IMR-90 (cell line): ENCODE measurements around the gene KRTAP9-2. TPM values are rescaled to one million over a fixed set of nuclear protein-coding genes. Genes with fewer than 3 reads are reported as not detected.

ENCODE experiments used
- ATAC-seq: fragments of 200-7000 bp; cut with Tn5 transposase; 2 replicates; pipeline ENCODE4 v1.9.1; 2020; ENCODE audit warnings: low read depth, mild to moderate bottlenecking, moderate library complexity
- BruUV-seq: library from RNA; stranded (reverse); fragments of 400-500 nt; replicated peaks from 2 replicates; lab custom pipeline; 2021; lab: Mats Ljungman, UMichigan
- CTCF ChIA-PET: fragments of 300-600 bp; formaldehyde crosslinking; extraction: SDS; loops from one replicate; lab custom pipeline; 2021; ENCODE audit warnings: antibody characterized with exemption; lab: Yijun Ruan, JAX
- POLR2A ChIA-PET: fragments of 300-600 bp; sonication (Branson Sonifier 250); formaldehyde crosslinking; loops from one replicate; lab custom pipeline; 2022; ENCODE audit warnings: antibody characterized with exemption; ENCODE audit not compliant: unreplicated experiment; lab: Charles Lee
- DNase-seq: peaks from one replicate; pipeline ENCODE4 v3.0.0; 2013
- H2AFZ ChIP-seq: replicated peaks from 2 replicates; pipeline ENCODE3; 2013; ENCODE audit warnings: low read length, mild to moderate bottlenecking; ENCODE audit not compliant: poor library complexity
- H2AK5ac ChIP-seq: 2 replicates; pipeline ENCODE4 v1.6.1; 2013; ENCODE audit warnings: low read depth, low read length, inconsistent platforms
- H2AK9ac ChIP-seq: replicated peaks from 2 replicates; pipeline ENCODE3; 2013; ENCODE audit warnings: mild to moderate bottlenecking, low read depth, low read length, moderate library complexity; ENCODE audit not compliant: poor library complexity
- H2BK120ac ChIP-seq: 2 replicates; pipeline ENCODE4 v1.6.1; 2013; ENCODE audit warnings: low read depth, low read length, inconsistent platforms
- H2BK15ac ChIP-seq: 3 replicates; pipeline ENCODE4 v1.6.1; 2013; ENCODE audit warnings: low read depth, low read length, inconsistent platforms
- H2BK20ac ChIP-seq: 2 replicates; pipeline ENCODE4 v1.6.1; 2013; ENCODE audit warnings: low read depth, mild to moderate bottlenecking, inconsistent platforms, low read length, moderate library complexity
- H2BK5ac ChIP-seq: 2 replicates; pipeline ENCODE4 v1.6.1; 2013; ENCODE audit warnings: mild to moderate bottlenecking, low read depth, low read length, inconsistent platforms; ENCODE audit not compliant: poor library complexity, severe bottlenecking
- H3K14ac ChIP-seq: replicated peaks from 2 replicates; pipeline ENCODE4 v1.6.1; 2013; ENCODE audit warnings: low read depth, low read length, inconsistent platforms
- H3K18ac ChIP-seq: 2 replicates; pipeline ENCODE4 v1.6.1; 2013; ENCODE audit warnings: low read depth, low read length, control low read depth
- H3K23ac ChIP-seq: 2 replicates; pipeline ENCODE4 v1.6.1; 2013; ENCODE audit warnings: low read depth, low read length, inconsistent platforms
- H3K27ac ChIP-seq: 2 replicates; pipeline ENCODE4 v1.5.1; 2013; ENCODE audit warnings: mild to moderate bottlenecking, control low read depth, low read length; ENCODE audit not compliant: insufficient read depth
- H3K27me3 ChIP-seq: 2 replicates; pipeline ENCODE4 v1.6.1; 2013; ENCODE audit warnings: low read length; ENCODE audit not compliant: control insufficient read depth, insufficient read depth
- H3K36me3 ChIP-seq: 2 replicates; pipeline ENCODE4 v1.6.1; 2013; ENCODE audit warnings: low read length, mixed read lengths; ENCODE audit not compliant: control insufficient read depth, insufficient read depth
- H3K4ac ChIP-seq: 2 replicates; pipeline ENCODE4 v1.6.1; 2013; ENCODE audit warnings: low read depth, low read length, inconsistent platforms
- H3K4me1 ChIP-seq: 2 replicates; pipeline ENCODE4 v1.6.1; 2013; ENCODE audit warnings: low read length, mixed read lengths; ENCODE audit not compliant: control insufficient read depth, insufficient read depth
- H3K4me2 ChIP-seq: 2 replicates; pipeline ENCODE4 v1.6.1; 2013; ENCODE audit warnings: low read depth, mild to moderate bottlenecking, control low read depth, low read length, moderate library complexity
- H3K4me3 ChIP-seq: 2 replicates; pipeline ENCODE4 v1.5.1; 2013; ENCODE audit warnings: low read depth, mild to moderate bottlenecking, control low read depth, low read length, moderate library complexity; ENCODE audit not compliant: insufficient read depth
- H3K56ac ChIP-seq: 2 replicates; pipeline ENCODE4 v1.6.1; 2013; ENCODE audit warnings: low read length, inconsistent platforms; ENCODE audit not compliant: insufficient read depth; ENCODE audit errors: extremely low read depth
- H3K79me1 ChIP-seq, 2 experiments: 2 replicates each; pipeline ENCODE4 v1.6.1; 2013; ENCODE audit warnings: low read length in 2 of 2, inconsistent platforms in 1 of 2, low read depth in 1 of 2
- H3K9ac ChIP-seq: 2 replicates; pipeline ENCODE4 v1.6.1; 2013; ENCODE audit warnings: low read depth, low read length, control low read depth
- H3K9me1 ChIP-seq: 2 replicates; pipeline ENCODE4 v1.6.1; 2013; ENCODE audit warnings: low read length, inconsistent platforms; ENCODE audit not compliant: insufficient read depth
- H3K9me3 ChIP-seq: 2 replicates; pipeline ENCODE4 v1.6.1; 2013; ENCODE audit warnings: low read length; ENCODE audit not compliant: control insufficient read depth, insufficient read depth
- H4K20me1 ChIP-seq: 2 replicates; pipeline ENCODE4 v1.6.1; 2013; ENCODE audit warnings: low read length, inconsistent platforms; ENCODE audit not compliant: insufficient read depth
- H4K5ac ChIP-seq: 2 replicates; pipeline ENCODE4 v1.6.1; 2013; ENCODE audit warnings: mild to moderate bottlenecking, low read depth, low read length, control low read depth
- H4K8ac ChIP-seq, 2 experiments: 2 replicates each; pipeline ENCODE4 v1.6.1; 2013; ENCODE audit warnings: low read depth in 2 of 2, low read length in 2 of 2, control low read depth in 1 of 2, inconsistent platforms in 1 of 2
- H4K91ac ChIP-seq: 2 replicates; pipeline ENCODE4 v1.6.1; 2013; ENCODE audit warnings: low read depth, low read length, inconsistent platforms; ENCODE audit not compliant: insufficient read depth
- BHLHE40 ChIP-seq: fragments of 150-350 bp; IDR thresholded peaks from 2 replicates; pipeline ENCODE4 v1.6.1; 2016; ENCODE audit warnings: mild to moderate bottlenecking, low read depth, low read length
- FOS ChIP-seq: fragments of 150-350 bp; IDR thresholded peaks from 2 replicates; pipeline ENCODE4 v1.6.1; 2016; ENCODE audit warnings: low read depth, low read length
- MAFK ChIP-seq: IDR thresholded peaks from 2 replicates; pipeline ENCODE4 v1.6.1; 2012; ENCODE audit warnings: low read depth, low read length, improper control_type of control experiment
- MAZ ChIP-seq: IDR thresholded peaks from 2 replicates; pipeline ENCODE4 v1.6.1; 2012; ENCODE audit warnings: low read depth, mild to moderate bottlenecking, low read length, improper control_type of control experiment, moderate library complexity, borderline replicate concordance
- MXI1 ChIP-seq: IDR thresholded peaks from 2 replicates; pipeline ENCODE4 v1.6.1; 2012; ENCODE audit warnings: low read depth, mild to moderate bottlenecking, low read length, moderate library complexity, borderline replicate concordance
- POLR2A ChIP-seq: IDR thresholded peaks from 2 replicates; pipeline ENCODE4 v1.6.1; 2012; ENCODE audit warnings: mild to moderate bottlenecking, low read depth, low read length
- RAD21 ChIP-seq: IDR thresholded peaks from 2 replicates; pipeline ENCODE4 v1.6.1; 2012; ENCODE audit warnings: low read length, improper control_type of control experiment
- RCOR1 ChIP-seq: IDR thresholded peaks from 2 replicates; pipeline ENCODE4 v1.6.1; 2012; ENCODE audit warnings: mild to moderate bottlenecking, low read length, improper control_type of control experiment; ENCODE audit not compliant: insufficient replicate concordance
- SMC3 ChIP-seq: fragments of 150-350 bp; IDR thresholded peaks from 2 replicates; pipeline ENCODE4 v1.6.1; 2016; ENCODE audit warnings: low read depth, mild to moderate bottlenecking, antibody characterized with exemption, low read length, moderate library complexity
- WGBS, 2 experiments: methylation state at CpG; one replicate each; pipeline versions ENCODE4 v1.1.5 to v1.1.7; 2013; ENCODE audit warnings: missing lambda C conversion rate in 2 of 2; ENCODE audit not compliant: insufficient read length in 1 of 2; ENCODE audit errors: extremely low coverage in 2 of 2; 5-methylcytosine and 5-hydroxymethylcytosine counted together
- dilution Hi-C: fragments of 300-500 bp; cut with HindIII; formaldehyde crosslinking; loops from one replicate; pipeline ENCODE4 v1.14.3; 2018; ENCODE audit warnings: low sequenced_read_pairs; ENCODE audit not compliant: unreplicated experiment
- in situ Hi-C: fragments of 300-500 bp; cut with MboI; formaldehyde crosslinking; loops from 3 replicates; pipeline ENCODE4 v1.14.3; 2019; ENCODE audit warnings: low sequenced_read_pairs, inconsistent platforms, mixed read lengths
- intact Hi-C: fragments of 100-400 bp; cut with micrococcal nuclease; formaldehyde crosslinking; loops from 2 replicates; pipeline ENCODE4 v1.10.0; 2022
- polyA plus RNA-seq, 3 experiments: library from polyadenylated mRNA; depleted of rRNA; stranded (reverse); fragments of >200 nt; gene quantifications; 2 replicates each; pipeline ENCODE4 v1.2.3, GENCODE V29; 2012; ENCODE audit warnings: low replicate concordance in 1 of 3
- total RNA-seq: library from RNA; depleted of rRNA; stranded (reverse); fragments of >200 nt; gene quantifications from 2 replicates; pipeline ENCODE4 v1.2.3, GENCODE V29; 2012
- TF ChIP-seq, protein P1 (sequence below): conservative IDR thresholded peaks from 2 replicates; pipeline ENCODE4 v1.5.1; 2012; ENCODE audit warnings: mild to moderate bottlenecking, low read depth, low read length, improper control_type of control experiment
- TF ChIP-seq, protein P2 (sequence below): fragments of 150-350 bp; IDR thresholded peaks from 2 replicates; pipeline ENCODE4 v1.6.1; 2016; ENCODE audit warnings: low read depth, mild to moderate bottlenecking, low read length, moderate library complexity, borderline replicate concordance
- TF ChIP-seq, protein P3 (sequence below): fragments of 150-350 bp; IDR thresholded peaks from 2 replicates; pipeline ENCODE4 v1.6.1; 2017; ENCODE audit warnings: mild to moderate bottlenecking, antibody characterized with exemption, low read length, low read depth

The KRTAP9-2 gene
- total and polyA plus RNA-seq, 2 of the 4 experiments (the other 2 are of a cell fraction), result not detected

GRCh38 chr17:41178843-41179616, 47.4 kb upstream of the KRTAP9-2 start (continued):
- TF ChIP-seq FOS (no peak), MAZ (no peak)

- Histone ChIP-seq H3K9me3 (no peaks in the 10 kb centered on the region; the same call in 1 of the 2 replicates), H3K4ac (no peak within 1 kb of the TSS), H3K79me1 (no peaks in the 10 kb centered on the region), H4K5ac (no peak within 1 kb of the TSS), H4K20me1 (no peaks in the 10 kb centered on the region), H4K91ac (no peak within 1 kb of the TSS), H2AK9ac (no peak within 1 kb of the TSS), H2BK20ac (no peak within 1 kb of the TSS), H3K36me3 (no peaks in the 10 kb centered on the region), H3K14ac (no peak within 1 kb of the TSS), H3K4me3 (no peak within 1 kb of the TSS), H3K18ac (no peak within 1 kb of the TSS), H3K4me2 (no peak within 1 kb of the TSS), H3K56ac (no peak within 1 kb of the TSS), H3K9me1 (no peaks in the 10 kb centered on the region), H3K27ac (no peak within 1 kb of the TSS), H3K27me3 (peaks cover 2% of the 10 kb centered on the region), H3K23ac (no peak within 1 kb of the TSS), H4K8ac (no peak within 1 kb of the TSS), H2AFZ (peak within 1 kb of the TSS; percentile 46), H2BK120ac (no peak within 1 kb of the TSS), H2BK15ac (no peak within 1 kb of the TSS), H3K4me1 (no peaks in the 10 kb centered on the region), H3K9ac (no peak within 1 kb of the TSS), H2BK5ac (no peak within 1 kb of the TSS), H2AK5ac (no peak within 1 kb of the TSS)
- POLR2A ChIA-PET, result no interaction called here
- ATAC-seq, result no peak
- dilution Hi-C loops, result no loop called here
- intact Hi-C loops, result no loop called here
- in situ Hi-C loops, result no loop called here
- BruUV-seq, result no TSS peak
- 38% methylated on average over 2 of the region's 9 CpGs; no CpG with 5 or more reads in 1 of the 2 experiments for WGBS, 2 experiments
- CTCF ChIA-PET, result no interaction called here
- DNase-seq, result no peak
- TF ChIP-seq RCOR1, result no peak
- TF ChIP-seq POLR2A, result no peak
- TF ChIP-seq MAFK, result no peak
- no peak for TF ChIP-seq MXI1
- TF ChIP-seq, protein P1, sequence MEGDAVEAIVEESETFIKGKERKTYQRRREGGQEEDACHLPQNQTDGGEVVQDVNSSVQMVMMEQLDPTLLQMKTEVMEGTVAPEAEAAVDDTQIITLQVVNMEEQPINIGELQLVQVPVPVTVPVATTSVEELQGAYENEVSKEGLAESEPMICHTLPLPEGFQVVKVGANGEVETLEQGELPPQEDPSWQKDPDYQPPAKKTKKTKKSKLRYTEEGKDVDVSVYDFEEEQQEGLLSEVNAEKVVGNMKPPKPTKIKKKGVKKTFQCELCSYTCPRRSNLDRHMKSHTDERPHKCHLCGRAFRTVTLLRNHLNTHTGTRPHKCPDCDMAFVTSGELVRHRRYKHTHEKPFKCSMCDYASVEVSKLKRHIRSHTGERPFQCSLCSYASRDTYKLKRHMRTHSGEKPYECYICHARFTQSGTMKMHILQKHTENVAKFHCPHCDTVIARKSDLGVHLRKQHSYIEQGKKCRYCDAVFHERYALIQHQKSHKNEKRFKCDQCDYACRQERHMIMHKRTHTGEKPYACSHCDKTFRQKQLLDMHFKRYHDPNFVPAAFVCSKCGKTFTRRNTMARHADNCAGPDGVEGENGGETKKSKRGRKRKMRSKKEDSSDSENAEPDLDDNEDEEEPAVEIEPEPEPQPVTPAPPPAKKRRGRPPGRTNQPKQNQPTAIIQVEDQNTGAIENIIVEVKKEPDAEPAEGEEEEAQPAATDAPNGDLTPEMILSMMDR, result no peak
- TF ChIP-seq FOS, result no peak
- TF ChIP-seq SMC3, result no peak
- TF ChIP-seq, protein P2, sequence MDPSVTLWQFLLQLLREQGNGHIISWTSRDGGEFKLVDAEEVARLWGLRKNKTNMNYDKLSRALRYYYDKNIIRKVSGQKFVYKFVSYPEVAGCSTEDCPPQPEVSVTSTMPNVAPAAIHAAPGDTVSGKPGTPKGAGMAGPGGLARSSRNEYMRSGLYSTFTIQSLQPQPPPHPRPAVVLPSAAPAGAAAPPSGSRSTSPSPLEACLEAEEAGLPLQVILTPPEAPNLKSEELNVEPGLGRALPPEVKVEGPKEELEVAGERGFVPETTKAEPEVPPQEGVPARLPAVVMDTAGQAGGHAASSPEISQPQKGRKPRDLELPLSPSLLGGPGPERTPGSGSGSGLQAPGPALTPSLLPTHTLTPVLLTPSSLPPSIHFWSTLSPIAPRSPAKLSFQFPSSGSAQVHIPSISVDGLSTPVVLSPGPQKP, result no peak
- TF ChIP-seq MAZ, result no peak
- TF ChIP-seq, protein P3, sequence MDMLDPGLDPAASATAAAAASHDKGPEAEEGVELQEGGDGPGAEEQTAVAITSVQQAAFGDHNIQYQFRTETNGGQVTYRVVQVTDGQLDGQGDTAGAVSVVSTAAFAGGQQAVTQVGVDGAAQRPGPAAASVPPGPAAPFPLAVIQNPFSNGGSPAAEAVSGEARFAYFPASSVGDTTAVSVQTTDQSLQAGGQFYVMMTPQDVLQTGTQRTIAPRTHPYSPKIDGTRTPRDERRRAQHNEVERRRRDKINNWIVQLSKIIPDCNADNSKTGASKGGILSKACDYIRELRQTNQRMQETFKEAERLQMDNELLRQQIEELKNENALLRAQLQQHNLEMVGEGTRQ, result no peak
- no peak for TF ChIP-seq BHLHE40
- TF ChIP-seq RAD21, result no peak
Measured at GRCh38 chr17:41184480-41184961, 41.9 kb upstream of the KRTAP9-2 start, which contains the start of gene KRTAP4-1. KRTAP4-1 (minus strand) TSS chr17:41184911; CDS start chr17:41184854, 57 bp downstream.
